ENCODE measurements around the gene AGBL5. TPM values are rescaled to one million over a fixed set of nuclear protein-coding genes. Genes with fewer than 3 reads are reported as not detected.

The AGBL5 gene
- total and polyA plus RNA-seq, 2 of the 13 experiments (the other 11 are each of a cell fraction or from before 2014, with no cell fraction given), result 55.9 to 73.3 TPM

DNA sequence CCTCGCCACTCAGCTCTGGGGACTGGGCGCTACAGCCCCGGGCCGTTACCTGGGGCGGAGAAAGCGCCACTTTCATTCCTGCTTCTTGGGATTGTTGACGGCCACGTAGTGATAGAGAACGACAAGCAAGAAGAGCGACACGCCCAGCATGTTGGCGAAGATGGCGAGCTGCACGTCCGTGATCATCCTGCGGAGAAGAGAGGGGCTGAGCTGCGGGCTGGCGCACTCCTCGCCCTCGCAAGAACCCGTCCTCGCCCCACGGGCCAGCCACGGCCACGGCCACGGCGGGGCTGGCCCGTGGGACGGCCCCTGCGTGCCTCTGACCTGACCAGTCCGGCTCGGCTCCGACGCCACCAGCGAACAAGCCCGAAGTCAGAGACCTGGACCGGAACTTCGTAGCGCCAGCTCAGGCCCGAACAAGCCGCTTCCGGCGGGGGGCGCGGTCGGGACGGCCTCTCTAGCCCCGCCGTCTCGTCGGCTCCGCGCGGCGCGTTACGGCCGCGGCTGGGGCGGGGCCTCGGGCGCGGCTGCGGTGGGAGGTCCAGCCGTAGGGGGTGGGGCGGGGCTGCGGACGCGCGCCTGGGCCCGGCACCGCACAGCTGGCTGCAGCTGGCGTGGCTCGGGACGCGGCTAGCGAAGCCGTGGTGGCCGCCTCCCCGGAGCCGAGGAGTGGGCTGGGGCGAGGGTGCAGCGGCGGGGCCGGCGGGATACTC lies 20.0 kb downstream of the AGBL5 start, which contains the start of gene OST4 (continued):
- peak; percentile 61 to 86; a peak in 3 of 4 replicates for TF ChIP-seq HMGXB4 (CRISPR knock-in tag; IDR thresholded peaks at IDR 0.05; ENCODE audit: borderline replicate concordance in 1 of 2, low read depth in 1 of 2)
- TF ChIP-seq RXRB (CRISPR knock-in tag; IDR thresholded peaks at IDR 0.05; ENCODE audit: borderline replicate concordance), result peak; percentile 52; the same call in 1 of the 2 replicates
- TF ChIP-seq ZNF407 (CRISPR knock-in tag; IDR thresholded peaks at IDR 0.05; ENCODE audit: not compliant biosample characterization), result peak; percentile 47
- no peak for TF ChIP-seq TCF7L2 (IDR thresholded peaks at IDR 0.05; ENCODE audit: low read depth, low read length)
- no peak for TF ChIP-seq ATF1 (CRISPR knock-in tag; IDR thresholded peaks at IDR 0.05)
- TF ChIP-seq ZNF180 (CRISPR knock-in tag; IDR thresholded peaks at IDR 0.05; ENCODE audit: borderline replicate concordance, low read depth), result no peak
- TF ChIP-seq MYC (CRISPR knock-in tag; IDR thresholded peaks at IDR 0.05; ENCODE audit: borderline replicate concordance), result peak; percentile 77; the same call in 1 of the 2 replicates
- TF ChIP-seq ARNT (IDR thresholded peaks at IDR 0.05), result no peak
- TF ChIP-seq TCF7 (IDR thresholded peaks at IDR 0.05; ENCODE audit: low read depth), result no peak
- no peak for TF ChIP-seq ZNF253 (CRISPR knock-in tag; IDR thresholded peaks at IDR 0.05; ENCODE audit: borderline replicate concordance)
- TF ChIP-seq PRDM15 (CRISPR knock-in tag; IDR thresholded peaks at IDR 0.05), result no peak; the same call in 1 of the 2 replicates
- TF ChIP-seq, protein P1, sequence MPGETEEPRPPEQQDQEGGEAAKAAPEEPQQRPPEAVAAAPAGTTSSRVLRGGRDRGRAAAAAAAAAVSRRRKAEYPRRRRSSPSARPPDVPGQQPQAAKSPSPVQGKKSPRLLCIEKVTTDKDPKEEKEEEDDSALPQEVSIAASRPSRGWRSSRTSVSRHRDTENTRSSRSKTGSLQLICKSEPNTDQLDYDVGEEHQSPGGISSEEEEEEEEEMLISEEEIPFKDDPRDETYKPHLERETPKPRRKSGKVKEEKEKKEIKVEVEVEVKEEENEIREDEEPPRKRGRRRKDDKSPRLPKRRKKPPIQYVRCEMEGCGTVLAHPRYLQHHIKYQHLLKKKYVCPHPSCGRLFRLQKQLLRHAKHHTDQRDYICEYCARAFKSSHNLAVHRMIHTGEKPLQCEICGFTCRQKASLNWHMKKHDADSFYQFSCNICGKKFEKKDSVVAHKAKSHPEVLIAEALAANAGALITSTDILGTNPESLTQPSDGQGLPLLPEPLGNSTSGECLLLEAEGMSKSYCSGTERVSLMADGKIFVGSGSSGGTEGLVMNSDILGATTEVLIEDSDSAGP (CRISPR knock-in tag; IDR thresholded peaks at IDR 0.05; ENCODE audit: borderline replicate concordance), result 0 out of 2 replicates have a peak, but pooled peaks have one; percentile 22

Measured in HepG2 (cell line).